Measurements from ENCODE around the gene CHD1L.

The CHD1L gene

GRCh38 chr1:147213271-147213670 lies 29.2 kb upstream of the CHD1L start:
- Histone ChIP-seq H3K4me3 (replicated peaks; ENCODE audit: insufficient read depth, low read length) (no peak overlapping the region), H3K27ac (replicated peaks) (no peak overlapping the region), H3K27me3 (ENCODE audit: insufficient read depth, poor library complexity, severe bottlenecking) (no peaks in the 10 kb centered on the region)
- TF ChIP-seq REST (IDR thresholded peaks at IDR 0.05; ENCODE audit: insufficient replicate concordance, low read depth), result no peak
- TF ChIP-seq CTCF (IDR thresholded peaks at IDR 0.05; ENCODE audit: insufficient read depth, low read length), result no peak
- TF ChIP-seq GABPA (IDR thresholded peaks at IDR 0.05; ENCODE audit: low read depth), result no peak
- TF ChIP-seq POLR2AphosphoS5 (IDR thresholded peaks at IDR 0.05; ENCODE audit: low read depth), result no peak
- no peak for TF ChIP-seq SPI1 (IDR thresholded peaks at IDR 0.05; ENCODE audit: borderline replicate concordance, low read depth)
- DNase-seq (ENCODE audit: low read depth in 1 of 2, low spot score in 1 of 2), result no peak

GRCh38 chr1:147214325-147214724 lies 28.2 kb upstream of the CHD1L start:
- Histone ChIP-seq H3K27ac (replicated peaks) (no peak overlapping the region), H3K4me3 (replicated peaks; ENCODE audit: insufficient read depth, low read length) (no peak overlapping the region), H3K27me3 (ENCODE audit: insufficient read depth, poor library complexity, severe bottlenecking) (no peaks in the 10 kb centered on the region)
- TF ChIP-seq CTCF (IDR thresholded peaks at IDR 0.05; ENCODE audit: insufficient read depth, low read length), result no peak
- no peak for DNase-seq (ENCODE audit: low read depth in 1 of 2, low spot score in 1 of 2)

- H3K27me3 ChIP-seq (ENCODE audit: insufficient read depth, poor library complexity, severe bottlenecking), result no peaks in the 10 kb centered on the region
- TF ChIP-seq POLR2AphosphoS5 (IDR thresholded peaks at IDR 0.05; ENCODE audit: low read depth) (no peak), GABPA (IDR thresholded peaks at IDR 0.05; ENCODE audit: low read depth) (no peak), SPI1 (IDR thresholded peaks at IDR 0.05; ENCODE audit: borderline replicate concordance, low read depth) (no peak), CTCF (IDR thresholded peaks at IDR 0.05; ENCODE audit: insufficient read depth, low read length) (no peak), REST (IDR thresholded peaks at IDR 0.05; ENCODE audit: insufficient replicate concordance, low read depth) (no peak)
- no peak overlapping the region for H3K4me3 ChIP-seq (replicated peaks; ENCODE audit: insufficient read depth, low read length)
- DNase-seq (ENCODE audit: low read depth in 1 of 2, low spot score in 1 of 2), result no peak
- H3K27ac ChIP-seq (replicated peaks), result no peak overlapping the region
Measured at GRCh38 chr1:147214842-147215539, 27.5 kb upstream of the CHD1L start.

GRCh38 chr1:147215540-147215916 lies 27.0 kb upstream of the CHD1L start:
- no peak overlapping the region for H3K4me3 ChIP-seq (replicated peaks; ENCODE audit: insufficient read depth, low read length)
- H3K27me3 ChIP-seq (ENCODE audit: insufficient read depth, poor library complexity, severe bottlenecking), result no peaks in the 10 kb centered on the region
- TF ChIP-seq POLR2AphosphoS5 (IDR thresholded peaks at IDR 0.05; ENCODE audit: low read depth), result no peak
- TF ChIP-seq CTCF (IDR thresholded peaks at IDR 0.05; ENCODE audit: insufficient read depth, low read length), result no peak
- no peak for TF ChIP-seq SPI1 (IDR thresholded peaks at IDR 0.05; ENCODE audit: borderline replicate concordance, low read depth)
- TF ChIP-seq REST (IDR thresholded peaks at IDR 0.05; ENCODE audit: insufficient replicate concordance, low read depth), result no peak
- TF ChIP-seq GABPA (IDR thresholded peaks at IDR 0.05; ENCODE audit: low read depth), result no peak
- no peak for DNase-seq (ENCODE audit: low read depth in 1 of 2, low spot score in 1 of 2)
- no peak overlapping the region for H3K27ac ChIP-seq (replicated peaks)
